ENCODE data around the gene LDLRAP1.

LDLRAP1 gene

GRCh38 chr1:25513666-25514065 is 29.7 kb upstream of the LDLRAP1 start:
- H3K9ac ChIP-seq (ENCODE audit: low read depth, low read length, poor library complexity, severe bottlenecking) = no peak overlapping the region
- no peaks in the 10 kb centered on the region for H3K79me2 ChIP-seq (ENCODE audit: insufficient read depth, low read length)

GRCh38 chr1:25515033-25515432 is 28.4 kb upstream of the LDLRAP1 start:
- no peak overlapping the region for H3K4me2 ChIP-seq (ENCODE audit: low read depth, low read length, poor library complexity, severe bottlenecking)
- no peaks in the 10 kb centered on the region for H3K9me2 ChIP-seq (replicated peaks; ENCODE audit: low read depth, low read length)
- H4K20me1 ChIP-seq (ENCODE audit: insufficient read depth, low read length, poor library complexity, severe bottlenecking) = no peaks in the 10 kb centered on the region
- no peaks in the 10 kb centered on the region for H3K4me1 ChIP-seq (ENCODE audit: insufficient read depth, low read length, poor library complexity, severe bottlenecking)
- H3K4me3 ChIP-seq (ENCODE audit: low read length, poor library complexity, severe bottlenecking) = no peak overlapping the region
- no peak overlapping the region for H3K9ac ChIP-seq (ENCODE audit: low read depth, low read length, poor library complexity, severe bottlenecking)
- no peaks in the 10 kb centered on the region for H3K36me3 ChIP-seq (ENCODE audit: insufficient read depth, low read length)
- TF ChIP-seq EZH2phosphoT487 (IDR thresholded peaks at IDR 0.05; ENCODE audit: borderline replicate concordance) (no peak), CTCF (conservative IDR thresholded peaks at IDR 0.05; ENCODE audit: low read length) (no peak)
- H3K79me2 ChIP-seq (ENCODE audit: insufficient read depth, low read length) = no peaks in the 10 kb centered on the region
- H3K9me3 ChIP-seq (ENCODE audit: insufficient read depth, low read depth, low read length) = no peaks in the 10 kb centered on the region
- no peaks in the 10 kb centered on the region for H3F3A ChIP-seq (ENCODE audit: low read depth)
- no peak overlapping the region for H2AFZ ChIP-seq (ENCODE audit: low read length)
- no peaks in the 10 kb centered on the region for H3K27me3 ChIP-seq (ENCODE audit: insufficient read depth, low read length, poor library complexity, severe bottlenecking)

More at GRCh38 chr1:25513666-25514065, 29.7 kb upstream of the LDLRAP1 start:
- Histone ChIP-seq H2AFZ (ENCODE audit: low read length) (no peak overlapping the region), H3K9me3 (ENCODE audit: insufficient read depth, low read depth, low read length) (no peaks in the 10 kb centered on the region), H3F3A (ENCODE audit: low read depth) (no peaks in the 10 kb centered on the region), H3K4me3 (ENCODE audit: low read length, poor library complexity, severe bottlenecking) (no peak overlapping the region), H3K4me1 (ENCODE audit: insufficient read depth, low read length, poor library complexity, severe bottlenecking) (no peaks in the 10 kb centered on the region), H3K4me2 (ENCODE audit: low read depth, low read length, poor library complexity, severe bottlenecking) (no peak overlapping the region), H4K20me1 (ENCODE audit: insufficient read depth, low read length, poor library complexity, severe bottlenecking) (no peaks in the 10 kb centered on the region), H3K9me2 (replicated peaks; ENCODE audit: low read depth, low read length) (no peaks in the 10 kb centered on the region), H3K36me3 (ENCODE audit: insufficient read depth, low read length) (no peaks in the 10 kb centered on the region), H3K27me3 (ENCODE audit: insufficient read depth, low read length, poor library complexity, severe bottlenecking) (no peaks in the 10 kb centered on the region)
- no peak for TF ChIP-seq EZH2phosphoT487 (IDR thresholded peaks at IDR 0.05; ENCODE audit: borderline replicate concordance)
- TF ChIP-seq CTCF (conservative IDR thresholded peaks at IDR 0.05; ENCODE audit: low read length) = no peak

GRCh38 chr1:25516686-25517085 is 26.7 kb upstream of the LDLRAP1 start:
- Histone ChIP-seq H3K27me3 (ENCODE audit: insufficient read depth, low read length, poor library complexity, severe bottlenecking) (no peaks in the 10 kb centered on the region), H3K9ac (ENCODE audit: low read depth, low read length, poor library complexity, severe bottlenecking) (no peak overlapping the region), H3K36me3 (ENCODE audit: insufficient read depth, low read length) (no peaks in the 10 kb centered on the region), H3K79me2 (ENCODE audit: insufficient read depth, low read length) (no peaks in the 10 kb centered on the region), H3K9me2 (replicated peaks; ENCODE audit: low read depth, low read length) (no peaks in the 10 kb centered on the region), H3K4me2 (ENCODE audit: low read depth, low read length, poor library complexity, severe bottlenecking) (no peak overlapping the region), H3K9me3 (ENCODE audit: insufficient read depth, low read depth, low read length) (no peaks in the 10 kb centered on the region), H3K4me3 (ENCODE audit: low read length, poor library complexity, severe bottlenecking) (no peak overlapping the region), H2AFZ (ENCODE audit: low read length) (no peak overlapping the region), H3F3A (ENCODE audit: low read depth) (no peaks in the 10 kb centered on the region), H3K4me1 (ENCODE audit: insufficient read depth, low read length, poor library complexity, severe bottlenecking) (no peaks in the 10 kb centered on the region), H4K20me1 (ENCODE audit: insufficient read depth, low read length, poor library complexity, severe bottlenecking) (no peaks in the 10 kb centered on the region)
- TF ChIP-seq CTCF (conservative IDR thresholded peaks at IDR 0.05; ENCODE audit: low read length) (no peak), EZH2phosphoT487 (IDR thresholded peaks at IDR 0.05; ENCODE audit: borderline replicate concordance) (no peak)
